Calu3 (cell line): ENCODE data around the gene ZFP36L2. TPM values are rescaled to one million over a fixed set of nuclear protein-coding genes. Genes with fewer than 3 reads are reported as not detected.

ENCODE experiments used
- BruUV-seq: library from RNA; stranded (reverse); fragments of 400-500 nt; replicated peaks from 2 replicates; lab custom pipeline; 2021; lab: Mats Ljungman, UMichigan
- CTCF ChIA-PET: fragments of 300-600 bp; sonication (Branson Sonifier 250); formaldehyde crosslinking; loops from one replicate; lab custom pipeline; 2022; ENCODE audit warnings: antibody characterized with exemption; lab: Charles Lee
- DNase-seq: peaks from one replicate; pipeline ENCODE4 v3.0.0; 2022
- H3K27ac Mint-ChIP-seq: one replicate; pipeline ENCODE4 v1.8.0; 2022; ENCODE audit warnings: mixed read lengths; ENCODE audit not compliant: unreplicated experiment
- H3K27me3 Mint-ChIP-seq: one replicate; pipeline ENCODE4 v1.8.0; 2022; ENCODE audit warnings: mixed read lengths; ENCODE audit not compliant: unreplicated experiment
- H3K36me3 Mint-ChIP-seq: one replicate; pipeline ENCODE4 v1.8.0; 2022; ENCODE audit warnings: mild to moderate bottlenecking, moderate library complexity, mixed read lengths; ENCODE audit not compliant: insufficient read depth, unreplicated experiment
- H3K4me1 Mint-ChIP-seq: one replicate; pipeline ENCODE4 v1.8.0; 2022; ENCODE audit warnings: mild to moderate bottlenecking, low read depth, mixed read lengths; ENCODE audit not compliant: unreplicated experiment
- H3K4me3 Mint-ChIP-seq: one replicate; pipeline ENCODE4 v1.8.0; 2022; ENCODE audit warnings: mild to moderate bottlenecking, low read depth, moderate library complexity, mixed read lengths; ENCODE audit not compliant: unreplicated experiment
- H3K9me3 Mint-ChIP-seq: one replicate; pipeline ENCODE4 v1.8.0; 2022; ENCODE audit warnings: low read depth, mixed read lengths; ENCODE audit not compliant: unreplicated experiment
- CTCF ChIP-seq: fragments of 200-600 bp; IDR thresholded peaks from one replicate; pipeline ENCODE4 v1.8.0; 2022; ENCODE audit warnings: antibody characterized with exemption; ENCODE audit not compliant: unreplicated experiment
- intact Hi-C: fragments of 100-400 bp; cut with micrococcal nuclease; formaldehyde crosslinking; loops from one replicate; pipeline ENCODE4 v1.10.0; 2022; ENCODE audit not compliant: unreplicated experiment
- total RNA-seq: library from RNA; stranded (reverse); gene quantifications from 2 replicates; pipeline ENCODE4 v1.2.3, GENCODE V29; 2022

The ZFP36L2 gene
- total RNA-seq, 1 experiment from 2014 or later: 90.7 TPM

GRCh38 chr2:43268066-43268953, 41.9 kb upstream of the ZFP36L2 start:
- Mint-ChIP-seq H3K9me3 (no peaks in the 10 kb centered on the region), H3K4me3 (no peak overlapping the region), H3K4me1 (no peaks in the 10 kb centered on the region), H3K36me3 (peaks cover 7% of the 10 kb centered on the region), H3K27ac (no peak overlapping the region), H3K27me3 (no peaks in the 10 kb centered on the region)
- TF ChIP-seq CTCF: no peak
- CTCF ChIA-PET: interaction anchor here (0.7 kb wide), 1 partner anchor 194 kb away, joined by 3 read pairs; no protein-coding TSS in a partner anchor
- DNase-seq: no peak
- BruUV-seq: no TSS peak
- intact Hi-C loops: no loop called here

- CTCF ChIA-PET: interaction anchor here (0.7 to 1.3 kb wide), 2 partner anchors 10 to 193 kb away, joined by 3 to 4 read pairs; no protein-coding TSS in a partner anchor
- no peaks in the 10 kb centered on the region for H3K4me1 Mint-ChIP-seq
- H3K27me3 Mint-ChIP-seq: no peaks in the 10 kb centered on the region
- no peak overlapping the region for H3K4me3 Mint-ChIP-seq
- peaks cover 7% of the 10 kb centered on the region for H3K36me3 Mint-ChIP-seq
- no peak for DNase-seq
- H3K27ac Mint-ChIP-seq: no peak overlapping the region
- intact Hi-C loops: no loop called here
- H3K9me3 Mint-ChIP-seq: no peaks in the 10 kb centered on the region
- no peak for TF ChIP-seq CTCF
- no TSS peak for BruUV-seq
Measured at GRCh38 chr2:43267381-43267780, 41.0 kb upstream of the ZFP36L2 start.

- Mint-ChIP-seq H3K4me3 (no peak overlapping the region), H3K27ac (no peak overlapping the region), H3K36me3 (peaks cover 7% of the 10 kb centered on the region), H3K27me3 (no peaks in the 10 kb centered on the region), H3K9me3 (no peaks in the 10 kb centered on the region), H3K4me1 (no peaks in the 10 kb centered on the region)
- no peak for TF ChIP-seq CTCF
- intact Hi-C loops: no loop called here
- CTCF ChIA-PET: interaction anchor here (1.3 kb wide), 1 partner anchor 10 kb away, joined by 4 read pairs; no protein-coding TSS in a partner anchor
- no peak for DNase-seq
- no TSS peak for BruUV-seq
Measured at GRCh38 chr2:43266711-43267111, 40.3 kb upstream of the ZFP36L2 start.

GRCh38 chr2:43265421-43265820, 39.0 kb upstream of the ZFP36L2 start:
- CTCF ChIA-PET: no interaction called here
- Mint-ChIP-seq H3K27me3 (no peaks in the 10 kb centered on the region), H3K9me3 (no peaks in the 10 kb centered on the region), H3K27ac (no peak overlapping the region), H3K4me1 (no peaks in the 10 kb centered on the region), H3K36me3 (peaks cover 7% of the 10 kb centered on the region), H3K4me3 (no peak overlapping the region)
- no TSS peak for BruUV-seq
- no peak for DNase-seq
- TF ChIP-seq CTCF: no peak
- intact Hi-C loops: no loop called here
